ENCODE data around the gene SPZ1. TPM values are rescaled to one million over a fixed set of nuclear protein-coding genes. Genes with fewer than 3 reads are reported as not detected.

SPZ1 gene
- total and polyA plus RNA-seq, 10 of the 15 experiments (the other 5 are each of a cell fraction or from before 2014, with no cell fraction given) = not detected

- TF ChIP-seq MTA2 (IDR thresholded peaks at IDR 0.05; ENCODE audit: low read depth) = no peak
- no peak for TF ChIP-seq HDAC6 (IDR thresholded peaks at IDR 0.05; ENCODE audit: unreplicated experiment)
- TF ChIP-seq SMAD1 (IDR thresholded peaks at IDR 0.05; ENCODE audit: low read depth, partially characterized antibody) = no peak
- no peak for TF ChIP-seq TARDBP (IDR thresholded peaks at IDR 0.05; ENCODE audit: borderline replicate concordance)
- no peak for TF ChIP-seq MYB (IDR thresholded peaks at IDR 0.05; ENCODE audit: borderline replicate concordance, low read depth, low read length)
- no peak for TF ChIP-seq GABPA (IDR thresholded peaks at IDR 0.05; ENCODE audit: low read depth)
- no peak for TF ChIP-seq ZNF207 (IDR thresholded peaks at IDR 0.05; ENCODE audit: borderline replicate concordance)
Measured at GRCh38 chr5:80355686-80356085, 35.9 kb downstream of the SPZ1 start (continued).

DNA sequence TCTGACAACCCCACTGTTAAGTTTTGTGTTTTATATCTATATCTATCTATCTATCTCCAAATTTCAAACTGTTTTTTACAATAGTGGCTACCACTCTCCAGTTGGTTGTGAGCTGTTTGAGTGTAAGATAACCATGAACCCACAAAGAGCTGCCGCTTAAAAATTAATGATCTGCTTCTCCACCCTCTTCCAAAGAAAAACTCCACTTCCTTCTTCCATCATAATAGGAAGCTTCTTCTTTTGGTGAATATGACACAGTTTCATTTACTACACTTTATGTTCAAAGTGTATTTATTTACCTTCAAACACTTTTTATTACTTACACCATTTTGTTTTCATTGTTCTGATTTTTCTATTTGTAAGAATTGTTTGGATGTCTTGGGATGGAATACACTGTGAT is 37.9 kb downstream of the SPZ1 start:
- no peaks in the 10 kb centered on the region for H3K27me3 ChIP-seq (replicated peaks in 1 of 2; ENCODE audit: control insufficient read depth in 2 of 2, insufficient read depth in 2 of 2, low read length in 1 of 2)
- no peak overlapping the region for H3K9ac ChIP-seq (ENCODE audit: control insufficient read depth, insufficient read depth, low read length)
- no peak overlapping the region for H3K4me2 ChIP-seq (ENCODE audit: control insufficient read depth, insufficient read depth)
- CTCF ChIA-PET = interaction anchor here (0.5 to 1.0 kb wide), 4 partner anchors 21 to 825 kb away, joined by 3 read pairs; no protein-coding TSS in a partner anchor
- no peak overlapping the region for H3K27ac ChIP-seq (ENCODE audit: control insufficient read depth, insufficient read depth)
- TF ChIP-seq ESRRA (IDR thresholded peaks at IDR 0.05; ENCODE audit: low read length) (no peak), HDAC2 (IDR thresholded peaks at IDR 0.05) (no peak)
- in situ Hi-C loops (cut with MboI) (no loop called here), intact Hi-C loops (cut with micrococcal nuclease; ENCODE audit: unreplicated experiment) (no loop called here)
- no TSS peak for BruUV-seq (replicated peaks)
- RAD21 ChIA-PET (ENCODE audit: unreplicated experiment) = no interaction called here
- FAIRE-seq (no peak), DNase-seq (ENCODE audit: low read depth, low spot score) (no peak), ATAC-seq (no peak)
- no peak overlapping the region for H2AFZ ChIP-seq (ENCODE audit: control insufficient read depth, low read depth, low read length)
- H3K4me3 ChIP-seq = no peak overlapping the region
- H3K9me3 ChIP-seq (replicated peaks; ENCODE audit: control insufficient read depth, insufficient read depth, low read length) = no peaks in the 10 kb centered on the region
- SMC1A ChIA-PET (ENCODE audit: uncharacterized antibody, unreplicated experiment) = interaction anchor here (1.0 kb wide), 2 partner anchors 8 to 22 kb away, joined by 4 read pairs; no protein-coding TSS in a partner anchor
- no peaks in the 10 kb centered on the region for H4K20me1 ChIP-seq (ENCODE audit: control insufficient read depth, insufficient read depth)
- POLR2A ChIA-PET = no interaction called here
- no peaks in the 10 kb centered on the region for H3K79me2 ChIP-seq (ENCODE audit: control insufficient read depth, insufficient read depth, low read length)
- H3K4me1 ChIP-seq (ENCODE audit: control insufficient read depth, insufficient read depth, low read length) = no peaks in the 10 kb centered on the region
- no peaks in the 10 kb centered on the region for H3K36me3 ChIP-seq (ENCODE audit: control insufficient read depth in 2 of 2, insufficient read depth in 2 of 2, low read length in 1 of 2)
- WGBS (ENCODE audit: insufficient coverage, insufficient replicate concordance, low lambda C conversion rate, missing lambda C conversion rate) = 95% methylated on average over 1 of the region's 1 CpG

Measured in GM12878 (cell line).